Transverse colon (tissue), 4 donors: ENCODE results near the gene CASP5. TPM values are rescaled to one million over a fixed set of nuclear protein-coding genes. Genes with fewer than 3 reads are reported as not detected.

Experiments
- DNase-seq: peaks from one replicate; pipeline ENCODE4 v3.0.0-alpha.2; 2019
- H3K27ac ChIP-seq, 4 donors: fragments of 200-600 bp; sonication (generic); 2 replicates each; pipeline ENCODE4 v1.5.1; 2016 to 2018; ENCODE audit warnings: inconsistent platforms in 4 of 4
- H3K27me3 ChIP-seq: fragments of 200-600 bp; sonication (generic); 2 replicates; pipeline ENCODE4 v1.5.1; 2017; ENCODE audit warnings: inconsistent platforms
- H3K36me3 ChIP-seq, 4 donors: fragments of 200-600 bp; sonication (generic); 2 replicates each; pipeline ENCODE4 v1.5.1; 2017 to 2019; ENCODE audit warnings: inconsistent platforms in 4 of 4
- H3K4me1 ChIP-seq, 4 donors: fragments of 200-600 bp; sonication (generic); 2 replicates each; pipeline ENCODE4 v1.5.1; 2017 to 2020; ENCODE audit warnings: inconsistent platforms in 4 of 4
- H3K4me3 ChIP-seq, 4 donors: fragments of 200-600 bp; sonication (generic); 1 replicate in 1 of 4; 2 replicates in 3 of 4; pipeline versions ENCODE4 v1.5.1 to v1.6.1; 2017 to 2019; ENCODE audit warnings: inconsistent platforms in 4 of 4
- H3K9me3 ChIP-seq, 2 donors: fragments of 200-600 bp; sonication (generic); 2 replicates each; pipeline ENCODE4 v1.5.1; 2017 to 2019; ENCODE audit warnings: inconsistent platforms in 2 of 2
- EP300 ChIP-seq: sonication (generic); formaldehyde crosslinking; IDR thresholded peaks from one replicate; pipeline ENCODE4 v1.6.1; 2017; ENCODE audit warnings: antibody characterized with exemption, low read depth
- POLR2A ChIP-seq: fragments of 450-650 bp; IDR thresholded peaks from one replicate; pipeline ENCODE4 v1.6.1; 2016; ENCODE audit warnings: antibody characterized with exemption, mild to moderate bottlenecking, moderate library complexity
- POLR2AphosphoS5 ChIP-seq, 3 donors: sonication (generic); formaldehyde crosslinking; IDR thresholded peaks; one replicate each; pipeline ENCODE4 v1.6.1; 2016; ENCODE audit warnings: antibody characterized with exemption in 3 of 3
- WGBS, 2 donors: methylation state at CpG; one replicate each; pipeline ENCODE4 v1.1.5; 2018; ENCODE audit warnings: low coverage in 1 of 2; 5-methylcytosine and 5-hydroxymethylcytosine counted together
- in situ Hi-C, 4 donors: fragments of 200-750 bp; cut with MboI; loops; one replicate each; pipeline versions ENCODE4 v1.15.0 to v1.15.1; 2017; ENCODE audit warnings: low sequenced_read_pairs in 3 of 4, low pct_ligation_motif_present in 1 of 4, low pct_unique_long_range_greater_than_20kb in 1 of 4
- intact Hi-C: fragments of 100-400 bp; cut with DNase I; formaldehyde crosslinking; loops from one replicate; pipeline ENCODE4 v1.15.1; 2023; ENCODE audit warnings: low total_unique reads
- total RNA-seq, 4 donors: library from RNA; depleted of rRNA; stranded (reverse); fragments of >200 nt; gene quantifications; one replicate each; pipeline ENCODE4 v1.1.0, GENCODE V29; 2016
- TF ChIP-seq, protein P1 (sequence below), 5 experiments: fragments of 200-600 bp in 3 of 5; fragments of 450-650 bp in 2 of 5; sonication (generic) in 3 of 5; IDR thresholded peaks; 1 replicate in 2 of 5; 2 replicates in 3 of 5; pipeline ENCODE4 v1.5.1; 2016 to 2017; ENCODE audit warnings: antibody characterized with exemption in 5 of 5, inconsistent platforms in 3 of 5, mild to moderate bottlenecking in 2 of 5, moderate library complexity in 1 of 5

CASP5 gene
- total RNA-seq, 4 donors from 2014 or later: 27.2 to 63.1 (median 38.0) TPM

- H3K27ac ChIP-seq: no peak overlapping the region
- H3K36me3 ChIP-seq: no peaks in the 10 kb centered on the region
- intact Hi-C loops (no loop called here), in situ Hi-C loops (no loop called here)
- TF ChIP-seq, protein P1, sequence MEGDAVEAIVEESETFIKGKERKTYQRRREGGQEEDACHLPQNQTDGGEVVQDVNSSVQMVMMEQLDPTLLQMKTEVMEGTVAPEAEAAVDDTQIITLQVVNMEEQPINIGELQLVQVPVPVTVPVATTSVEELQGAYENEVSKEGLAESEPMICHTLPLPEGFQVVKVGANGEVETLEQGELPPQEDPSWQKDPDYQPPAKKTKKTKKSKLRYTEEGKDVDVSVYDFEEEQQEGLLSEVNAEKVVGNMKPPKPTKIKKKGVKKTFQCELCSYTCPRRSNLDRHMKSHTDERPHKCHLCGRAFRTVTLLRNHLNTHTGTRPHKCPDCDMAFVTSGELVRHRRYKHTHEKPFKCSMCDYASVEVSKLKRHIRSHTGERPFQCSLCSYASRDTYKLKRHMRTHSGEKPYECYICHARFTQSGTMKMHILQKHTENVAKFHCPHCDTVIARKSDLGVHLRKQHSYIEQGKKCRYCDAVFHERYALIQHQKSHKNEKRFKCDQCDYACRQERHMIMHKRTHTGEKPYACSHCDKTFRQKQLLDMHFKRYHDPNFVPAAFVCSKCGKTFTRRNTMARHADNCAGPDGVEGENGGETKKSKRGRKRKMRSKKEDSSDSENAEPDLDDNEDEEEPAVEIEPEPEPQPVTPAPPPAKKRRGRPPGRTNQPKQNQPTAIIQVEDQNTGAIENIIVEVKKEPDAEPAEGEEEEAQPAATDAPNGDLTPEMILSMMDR (IDR thresholded peaks at IDR 0.05): no peak
- TF ChIP-seq POLR2A: no peak
- TF ChIP-seq EP300: no peak
- TF ChIP-seq POLR2AphosphoS5 (IDR thresholded peaks at IDR 0.05): no peak
- H3K27me3 ChIP-seq: no peaks in the 10 kb centered on the region
- no peak overlapping the region for H3K4me3 ChIP-seq
- no peaks in the 10 kb centered on the region for H3K4me1 ChIP-seq
- no peaks in the 10 kb centered on the region for H3K9me3 ChIP-seq
- DNase-seq: no peak
These were observed 15.5 kb downstream of the CASP5 start for GRCh38 chr11:105007463-105007862.

DNA sequence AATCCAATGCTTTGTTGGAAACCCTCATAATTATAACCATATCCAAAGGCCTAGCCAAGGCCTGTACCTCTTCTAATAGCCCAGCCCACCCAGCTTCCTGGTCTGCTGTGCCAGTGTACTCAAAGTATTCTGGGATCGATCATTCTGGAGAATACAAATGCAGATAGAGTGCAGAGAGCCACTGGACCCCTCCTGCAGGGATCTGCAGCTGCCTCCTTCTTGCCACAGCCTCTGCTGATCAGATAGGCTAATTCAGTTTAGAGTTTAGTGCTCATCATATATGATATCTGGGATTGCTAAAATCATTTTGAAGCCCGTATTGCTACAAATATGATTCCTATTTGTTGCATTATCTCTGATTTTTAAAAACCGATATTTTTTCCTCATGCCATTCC lies 17.5 kb downstream of the CASP5 start:
- Histone ChIP-seq H3K9me3 (no peaks in the 10 kb centered on the region), H3K27me3 (no peaks in the 10 kb centered on the region), H3K4me1 (no peaks in the 10 kb centered on the region), H3K4me3 (no peak overlapping the region), H3K27ac (no peak overlapping the region), H3K36me3 (no peaks in the 10 kb centered on the region)
- DNase-seq: no peak
- TF ChIP-seq POLR2AphosphoS5 (IDR thresholded peaks at IDR 0.05) (no peak), EP300 (no peak), POLR2A (no peak)
- TF ChIP-seq, protein P1 (IDR thresholded peaks at IDR 0.05): no peak
- 88 to 94% methylated on average over 2 to 3 of the region's 3 CpGs for WGBS, 2 donors
- intact Hi-C loops: no loop called here
- in situ Hi-C loops: no loop called here

- 69 to 74% methylated on average over 3 of the region's 3 CpGs for WGBS, 2 donors
- intact Hi-C loops: no loop called here
- DNase-seq: no peak
- TF ChIP-seq POLR2A (no peak), EP300 (no peak), POLR2AphosphoS5 (IDR thresholded peaks at IDR 0.05) (no peak)
- TF ChIP-seq, protein P1 (IDR thresholded peaks at IDR 0.05): no peak
- Histone ChIP-seq H3K27me3 (no peaks in the 10 kb centered on the region), H3K36me3 (no peaks in the 10 kb centered on the region), H3K4me3 (no peak overlapping the region), H3K4me1 (no peaks in the 10 kb centered on the region), H3K27ac (no peak overlapping the region), H3K9me3 (no peaks in the 10 kb centered on the region)
- in situ Hi-C loops: no loop called here
These were observed 18.9 kb downstream of the CASP5 start for GRCh38 chr11:105004021-105004420.

- TF ChIP-seq, protein P1 (IDR thresholded peaks at IDR 0.05): no peak
- TF ChIP-seq POLR2AphosphoS5 (IDR thresholded peaks at IDR 0.05): no peak
- no peak overlapping the region for H3K27ac ChIP-seq
- DNase-seq: no peak
- no peaks in the 10 kb centered on the region for H3K4me1 ChIP-seq
- H3K9me3 ChIP-seq: no peaks in the 10 kb centered on the region
- no peaks in the 10 kb centered on the region for H3K27me3 ChIP-seq
- intact Hi-C loops: no loop called here
- H3K36me3 ChIP-seq: no peaks in the 10 kb centered on the region
- H3K4me3 ChIP-seq: no peak overlapping the region
- in situ Hi-C loops: no loop called here
- 78% methylated on average over 2 of the region's 2 CpGs; no CpG with 5 or more reads in 1 of the 2 donors for WGBS, 2 donors
These were observed 19.8 kb downstream of the CASP5 start for GRCh38 chr11:105003151-105003550.
